Measurements from ENCODE around the gene SNAPIN. TPM values are rescaled to one million over a fixed set of nuclear protein-coding genes. Genes with fewer than 3 reads are reported as not detected.

Gene SNAPIN
- total and polyA plus RNA-seq, 9 of the 15 experiments (the other 6 are each of a cell fraction or from before 2014, with no cell fraction given): 11.2 to 43.9 (median 32.3) TPM

DNA sequence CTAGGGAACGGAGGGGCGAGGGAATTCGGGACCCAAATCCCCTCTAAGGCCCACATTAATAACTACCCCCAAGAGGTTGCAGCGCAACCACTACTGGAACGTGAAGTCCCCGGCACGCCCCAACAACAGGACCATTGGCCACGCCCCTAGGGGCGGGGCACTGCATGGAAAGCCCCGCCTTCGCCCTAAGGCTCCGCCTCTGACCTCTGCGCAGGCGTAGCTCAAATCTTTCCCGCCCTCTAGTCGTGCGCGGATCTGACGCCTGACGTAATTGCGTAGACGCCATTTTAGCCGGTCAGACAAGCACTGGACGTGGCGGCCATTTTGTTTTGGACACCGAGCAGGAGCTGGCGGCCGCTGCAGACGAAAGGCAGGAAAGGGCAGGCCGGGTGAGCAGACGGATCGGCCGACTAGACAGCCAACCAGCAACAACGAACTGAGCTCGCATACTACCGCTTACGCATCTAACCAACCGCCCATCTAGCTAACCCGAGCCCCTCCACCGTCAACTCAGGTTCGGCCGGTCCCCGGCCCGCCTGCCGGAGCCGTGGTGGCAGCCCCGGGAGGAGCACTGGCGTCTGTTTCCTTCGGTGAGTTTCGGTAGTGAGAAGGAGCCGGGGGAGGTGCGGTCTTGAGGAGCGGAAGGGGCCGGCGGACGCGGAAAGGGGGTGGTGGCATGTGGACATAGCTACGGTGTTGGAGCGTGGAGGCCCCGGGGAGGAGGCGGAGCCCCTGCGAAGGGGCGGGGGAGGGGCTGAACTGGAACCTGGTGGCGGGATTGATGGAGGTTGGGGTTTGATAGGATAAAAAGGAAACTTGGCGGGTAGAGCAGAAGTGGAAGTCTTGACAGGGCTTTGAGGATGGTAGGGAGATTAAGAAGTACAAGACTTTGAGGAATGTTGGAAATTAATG lies 24.5 kb upstream of the SNAPIN start, which contains the start of gene CHTOP (continued):
- peak; percentile 63; the same call in 1 of the 2 replicates for TF ChIP-seq HCFC1 (IDR thresholded peaks at IDR 0.05; ENCODE audit: low read depth, low read length)
- TF ChIP-seq KLF13 (tag; IDR thresholded peaks at IDR 0.05; ENCODE audit: borderline replicate concordance, low read depth): peak; percentile 33
- no peak for TF ChIP-seq KDM1A (IDR thresholded peaks at IDR 0.05)
- TF ChIP-seq POLR2AphosphoS5 (IDR thresholded peaks at IDR 0.05; ENCODE audit: control insufficient read depth, insufficient read depth, low read depth, low read length): peak; percentile 87
- no peak for TF ChIP-seq FUS (optimal IDR thresholded peaks at IDR 0.05; ENCODE audit: low read depth, low read length)
- TF ChIP-seq HSF4 (CRISPR knock-in tag; IDR thresholded peaks at IDR 0.05; ENCODE audit: borderline replicate concordance): no peak
- peak; percentile 78 for TF ChIP-seq GABPA (tag; conservative IDR thresholded peaks at IDR 0.05; ENCODE audit: low read depth)
- TF ChIP-seq, protein P1, sequence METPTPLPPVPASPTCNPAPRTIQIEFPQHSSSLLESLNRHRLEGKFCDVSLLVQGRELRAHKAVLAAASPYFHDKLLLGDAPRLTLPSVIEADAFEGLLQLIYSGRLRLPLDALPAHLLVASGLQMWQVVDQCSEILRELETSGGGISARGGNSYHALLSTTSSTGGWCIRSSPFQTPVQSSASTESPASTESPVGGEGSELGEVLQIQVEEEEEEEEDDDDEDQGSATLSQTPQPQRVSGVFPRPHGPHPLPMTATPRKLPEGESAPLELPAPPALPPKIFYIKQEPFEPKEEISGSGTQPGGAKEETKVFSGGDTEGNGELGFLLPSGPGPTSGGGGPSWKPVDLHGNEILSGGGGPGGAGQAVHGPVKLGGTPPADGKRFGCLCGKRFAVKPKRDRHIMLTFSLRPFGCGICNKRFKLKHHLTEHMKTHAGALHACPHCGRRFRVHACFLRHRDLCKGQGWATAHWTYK (CRISPR knock-in tag; IDR thresholded peaks at IDR 0.05): peak; percentile 85
- TF ChIP-seq, protein P2, sequence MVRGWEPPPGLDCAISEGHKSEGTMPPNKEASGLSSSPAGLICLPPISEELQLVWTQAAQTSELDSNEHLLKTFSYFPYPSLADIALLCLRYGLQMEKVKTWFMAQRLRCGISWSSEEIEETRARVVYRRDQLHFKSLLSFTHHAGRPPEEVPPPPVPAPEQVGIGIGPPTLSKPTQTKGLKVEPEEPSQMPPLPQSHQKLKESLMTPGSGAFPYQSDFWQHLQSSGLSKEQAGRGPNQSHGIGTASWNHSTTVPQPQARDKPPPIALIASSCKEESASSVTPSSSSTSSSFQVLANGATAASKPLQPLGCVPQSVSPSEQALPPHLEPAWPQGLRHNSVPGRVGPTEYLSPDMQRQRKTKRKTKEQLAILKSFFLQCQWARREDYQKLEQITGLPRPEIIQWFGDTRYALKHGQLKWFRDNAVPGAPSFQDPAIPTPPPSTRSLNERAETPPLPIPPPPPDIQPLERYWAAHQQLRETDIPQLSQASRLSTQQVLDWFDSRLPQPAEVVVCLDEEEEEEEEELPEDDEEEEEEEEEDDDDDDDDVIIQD (CRISPR knock-in tag; IDR thresholded peaks at IDR 0.05): no peak
- TF ChIP-seq PHF20 (IDR thresholded peaks at IDR 0.05; ENCODE audit: partially characterized antibody): peak; percentile 65
- peak; percentile 91 for TF ChIP-seq MEIS2 (IDR thresholded peaks at IDR 0.05; ENCODE audit: partially characterized antibody)
- TF ChIP-seq ZNF589 (CRISPR knock-in tag; IDR thresholded peaks at IDR 0.05; ENCODE audit: low read depth): peak; percentile 80; the same call in 1 of the 2 replicates
- TF ChIP-seq BRD9 (IDR thresholded peaks at IDR 0.05; ENCODE audit: low read depth, partially characterized antibody): peak; percentile 96
- TF ChIP-seq MTA3 (IDR thresholded peaks at IDR 0.05; ENCODE audit: borderline replicate concordance): peak; percentile 84
- TF ChIP-seq, protein P3, sequence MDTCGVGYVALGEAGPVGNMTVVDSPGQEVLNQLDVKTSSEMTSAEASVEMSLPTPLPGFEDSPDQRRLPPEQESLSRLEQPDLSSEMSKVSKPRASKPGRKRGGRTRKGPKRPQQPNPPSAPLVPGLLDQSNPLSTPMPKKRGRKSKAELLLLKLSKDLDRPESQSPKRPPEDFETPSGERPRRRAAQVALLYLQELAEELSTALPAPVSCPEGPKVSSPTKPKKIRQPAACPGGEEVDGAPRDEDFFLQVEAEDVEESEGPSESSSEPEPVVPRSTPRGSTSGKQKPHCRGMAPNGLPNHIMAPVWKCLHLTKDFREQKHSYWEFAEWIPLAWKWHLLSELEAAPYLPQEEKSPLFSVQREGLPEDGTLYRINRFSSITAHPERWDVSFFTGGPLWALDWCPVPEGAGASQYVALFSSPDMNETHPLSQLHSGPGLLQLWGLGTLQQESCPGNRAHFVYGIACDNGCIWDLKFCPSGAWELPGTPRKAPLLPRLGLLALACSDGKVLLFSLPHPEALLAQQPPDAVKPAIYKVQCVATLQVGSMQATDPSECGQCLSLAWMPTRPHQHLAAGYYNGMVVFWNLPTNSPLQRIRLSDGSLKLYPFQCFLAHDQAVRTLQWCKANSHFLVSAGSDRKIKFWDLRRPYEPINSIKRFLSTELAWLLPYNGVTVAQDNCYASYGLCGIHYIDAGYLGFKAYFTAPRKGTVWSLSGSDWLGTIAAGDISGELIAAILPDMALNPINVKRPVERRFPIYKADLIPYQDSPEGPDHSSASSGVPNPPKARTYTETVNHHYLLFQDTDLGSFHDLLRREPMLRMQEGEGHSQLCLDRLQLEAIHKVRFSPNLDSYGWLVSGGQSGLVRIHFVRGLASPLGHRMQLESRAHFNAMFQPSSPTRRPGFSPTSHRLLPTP (IDR thresholded peaks at IDR 0.05; ENCODE audit: borderline replicate concordance, extremely low read depth, insufficient read length): no peak
- peak; percentile 99 for TF ChIP-seq EP400 (IDR thresholded peaks at IDR 0.05)
- peak; percentile 37; the same call in 1 of the 2 replicates for TF ChIP-seq ZNF644 (tag; IDR thresholded peaks at IDR 0.05; ENCODE audit: low read depth)
- TF ChIP-seq TOE1 (IDR thresholded peaks at IDR 0.05; ENCODE audit: borderline replicate concordance): peak; percentile 87
- TF ChIP-seq TOE1 (CRISPR knock-in tag; IDR thresholded peaks at IDR 0.05; ENCODE audit: borderline replicate concordance, low read depth): 0 out of 2 replicates have a peak, but pooled peaks have one; percentile 12
- TF ChIP-seq SMAD1 (IDR thresholded peaks at IDR 0.05; ENCODE audit: low read depth, low read length, partially characterized antibody): peak; percentile 80
- no peak for TF ChIP-seq NR3C1 (CRISPR knock-in tag; IDR thresholded peaks at IDR 0.05)
- TF ChIP-seq ERF (CRISPR knock-in tag; IDR thresholded peaks at IDR 0.05): 0 out of 2 replicates have a peak, but pooled peaks have one; percentile 47

Data from K562 (cell line).